WERI-Rb-1 (cell line): Measurements from ENCODE around the gene KLC3.
A peak's percentile ranks its signal among the peaks of the same experiment; 100 is the strongest.

Experiments used
- DNase-seq: peaks from one replicate; pipeline ENCODE4 v3.0.0-alpha.2; 2020
- H3K27ac ChIP-seq: fragments of 250-450 bp; sonication (Bioruptor Pico); 2 replicates; pipeline ENCODE4 v1.5.1; 2020; ENCODE audit warnings: mild to moderate bottlenecking, moderate library complexity
- H3K27me3 ChIP-seq: fragments of 250-450 bp; sonication (Bioruptor Pico); 2 replicates; pipeline ENCODE4 v1.5.1; 2021; ENCODE audit warnings: mild to moderate bottlenecking, low read depth, moderate library complexity; ENCODE audit not compliant: insufficient read depth, severe bottlenecking
- H3K36me3 ChIP-seq: fragments of 250-450 bp; sonication (Bioruptor Pico); 2 replicates; pipeline ENCODE4 v1.5.1; 2020; ENCODE audit warnings: mild to moderate bottlenecking, moderate library complexity
- H3K4me3 ChIP-seq: 2 replicates; pipeline ENCODE4 v1.5.1; 2011; ENCODE audit warnings: low read depth, mild to moderate bottlenecking, control low read depth, low read length
- H3K9me3 ChIP-seq: fragments of 250-450 bp; sonication (Bioruptor Pico); 2 replicates; pipeline ENCODE4 v1.5.1; 2021; ENCODE audit warnings: mild to moderate bottlenecking, moderate library complexity; ENCODE audit not compliant: severe bottlenecking
- TF ChIP-seq, protein P1 (sequence below): IDR thresholded peaks from 2 replicates; pipeline ENCODE4 v1.5.1; 2011; ENCODE audit warnings: low read depth, mild to moderate bottlenecking, control low read depth, inconsistent platforms, low read length

KLC3 gene

DNA sequence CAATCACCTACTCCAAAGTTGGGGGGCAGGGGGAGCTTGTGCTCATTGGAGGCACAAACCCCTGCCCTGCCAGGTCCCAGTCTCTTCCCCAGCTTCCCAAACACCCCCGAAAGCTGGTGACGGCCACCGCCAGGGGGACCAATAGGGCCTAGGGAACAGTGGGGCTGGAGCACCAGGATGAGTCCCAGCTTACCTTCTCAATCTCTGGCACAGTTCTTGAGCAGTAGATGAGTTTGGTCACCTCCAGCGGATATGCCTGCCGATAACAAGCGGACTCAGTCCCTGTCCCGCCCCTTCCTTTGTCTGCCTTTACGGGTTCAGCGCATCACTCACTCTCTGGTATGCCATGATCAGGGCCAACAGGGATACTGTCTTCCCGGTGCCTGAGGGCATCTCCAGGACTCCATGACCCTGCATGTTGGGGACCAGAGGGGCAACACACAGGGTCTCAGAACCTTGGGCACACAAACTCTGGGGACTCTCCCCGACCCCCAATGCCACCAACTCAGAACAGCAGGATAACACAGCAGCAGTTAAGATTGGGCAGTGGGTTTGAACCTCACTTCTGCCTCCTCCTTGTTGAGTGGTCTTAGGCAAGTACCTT is 28.3 kb downstream of the KLC3 start:
- Histone ChIP-seq H3K4me3 (no peak overlapping the region), H3K9me3 (no peaks in the 10 kb centered on the region), H3K36me3 (peaks cover 24% of the 10 kb centered on the region), H3K27ac (no peak overlapping the region), H3K27me3 (no peaks in the 10 kb centered on the region)
- no peak for DNase-seq
- TF ChIP-seq, protein P1, sequence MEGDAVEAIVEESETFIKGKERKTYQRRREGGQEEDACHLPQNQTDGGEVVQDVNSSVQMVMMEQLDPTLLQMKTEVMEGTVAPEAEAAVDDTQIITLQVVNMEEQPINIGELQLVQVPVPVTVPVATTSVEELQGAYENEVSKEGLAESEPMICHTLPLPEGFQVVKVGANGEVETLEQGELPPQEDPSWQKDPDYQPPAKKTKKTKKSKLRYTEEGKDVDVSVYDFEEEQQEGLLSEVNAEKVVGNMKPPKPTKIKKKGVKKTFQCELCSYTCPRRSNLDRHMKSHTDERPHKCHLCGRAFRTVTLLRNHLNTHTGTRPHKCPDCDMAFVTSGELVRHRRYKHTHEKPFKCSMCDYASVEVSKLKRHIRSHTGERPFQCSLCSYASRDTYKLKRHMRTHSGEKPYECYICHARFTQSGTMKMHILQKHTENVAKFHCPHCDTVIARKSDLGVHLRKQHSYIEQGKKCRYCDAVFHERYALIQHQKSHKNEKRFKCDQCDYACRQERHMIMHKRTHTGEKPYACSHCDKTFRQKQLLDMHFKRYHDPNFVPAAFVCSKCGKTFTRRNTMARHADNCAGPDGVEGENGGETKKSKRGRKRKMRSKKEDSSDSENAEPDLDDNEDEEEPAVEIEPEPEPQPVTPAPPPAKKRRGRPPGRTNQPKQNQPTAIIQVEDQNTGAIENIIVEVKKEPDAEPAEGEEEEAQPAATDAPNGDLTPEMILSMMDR: no peak

DNA sequence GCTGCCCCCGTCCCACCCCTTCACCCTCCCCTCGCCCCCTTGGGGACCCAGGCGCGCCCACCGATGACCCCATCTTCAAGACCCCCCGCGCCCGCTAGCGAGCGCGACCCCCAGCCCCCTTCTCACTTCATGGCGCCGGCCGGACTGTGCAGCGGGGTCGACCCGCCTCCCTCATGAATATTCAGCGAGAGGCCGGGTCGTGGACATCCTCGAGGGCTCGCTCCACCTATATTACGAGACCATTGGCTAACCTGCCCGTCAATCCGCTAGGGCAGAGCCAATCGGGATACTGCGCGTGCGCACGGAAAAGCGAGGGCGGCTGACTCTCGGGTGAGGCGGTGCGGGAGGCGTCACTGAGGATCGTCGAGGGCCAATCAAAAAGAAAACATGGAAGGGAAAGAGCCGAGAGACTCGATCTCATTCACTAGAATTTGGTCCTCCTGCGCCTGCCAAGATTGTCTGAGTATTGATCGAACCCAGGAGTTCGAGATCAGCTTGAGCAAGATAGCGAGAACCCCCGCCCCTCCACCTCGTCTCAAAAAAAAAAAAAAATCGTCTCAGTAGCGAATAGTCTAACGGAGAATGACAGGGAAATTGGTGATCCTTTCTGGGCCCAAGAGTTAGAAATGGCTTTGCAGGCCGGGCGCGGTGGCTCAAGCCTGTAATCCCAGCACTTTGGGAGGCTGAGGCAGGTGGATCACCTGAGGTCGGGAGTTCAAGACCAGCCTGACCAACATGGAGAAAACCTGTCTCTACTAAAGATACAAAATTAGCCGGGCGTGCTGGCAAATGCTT is 30.1 kb downstream of the KLC3 start, which contains the start of gene ERCC2:
TSS of gene ERCC2 (minus strand) at position 164 of the 795 bp plus-strand sequence. CDS start at position 131, 33 bp downstream.
- peak within 1 kb of the TSS; percentile 81 for H3K4me3 ChIP-seq
- H3K9me3 ChIP-seq: no peaks in the 10 kb centered on the region
- peak; percentile 99 for DNase-seq
- peaks cover 18% of the 10 kb centered on the region for H3K36me3 ChIP-seq
- peak within 1 kb of the TSS; percentile 62 for H3K27ac ChIP-seq
- TF ChIP-seq, protein P1: no peak
- no peaks in the 10 kb centered on the region for H3K27me3 ChIP-seq

DNA sequence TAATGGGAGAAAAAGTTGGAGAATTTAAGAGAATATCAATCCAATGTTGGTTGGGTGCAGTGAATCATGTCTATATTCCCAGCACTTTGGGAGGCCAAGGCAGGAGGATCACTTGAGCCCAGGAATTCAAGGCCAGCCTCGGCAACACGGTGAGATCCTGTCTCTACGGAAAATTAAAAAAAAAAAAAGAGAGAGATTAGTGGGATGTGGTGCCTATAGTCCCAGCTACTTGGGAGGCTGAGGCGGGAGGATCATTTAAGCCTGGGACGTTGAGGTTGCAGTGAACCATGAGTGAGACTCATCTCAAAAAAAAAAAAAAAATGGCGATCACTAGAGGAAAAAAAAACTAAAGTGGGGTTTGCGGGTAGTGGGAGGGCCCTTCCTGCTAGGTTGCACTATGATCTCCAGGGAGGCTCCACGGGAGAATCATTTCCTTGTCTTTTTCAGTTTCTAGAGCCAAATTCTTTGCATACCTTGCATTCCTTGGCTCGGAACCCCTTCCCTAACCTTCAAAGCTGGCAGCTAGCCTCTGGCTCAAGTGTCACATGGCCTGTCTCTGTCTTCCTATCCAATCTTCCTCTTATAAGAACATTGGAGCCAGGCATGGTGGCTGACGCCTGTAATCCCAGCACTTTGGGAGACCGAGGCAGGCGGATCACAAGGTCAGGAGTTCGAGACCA is 35.6 kb downstream of the KLC3 start:
- no peak overlapping the region for H3K4me3 ChIP-seq
- no peak for DNase-seq
- H3K27ac ChIP-seq: no peak overlapping the region
- no peaks in the 10 kb centered on the region for H3K27me3 ChIP-seq
- TF ChIP-seq, protein P1: no peak
- no peaks in the 10 kb centered on the region for H3K9me3 ChIP-seq
- no peaks in the 10 kb centered on the region for H3K36me3 ChIP-seq

DNA sequence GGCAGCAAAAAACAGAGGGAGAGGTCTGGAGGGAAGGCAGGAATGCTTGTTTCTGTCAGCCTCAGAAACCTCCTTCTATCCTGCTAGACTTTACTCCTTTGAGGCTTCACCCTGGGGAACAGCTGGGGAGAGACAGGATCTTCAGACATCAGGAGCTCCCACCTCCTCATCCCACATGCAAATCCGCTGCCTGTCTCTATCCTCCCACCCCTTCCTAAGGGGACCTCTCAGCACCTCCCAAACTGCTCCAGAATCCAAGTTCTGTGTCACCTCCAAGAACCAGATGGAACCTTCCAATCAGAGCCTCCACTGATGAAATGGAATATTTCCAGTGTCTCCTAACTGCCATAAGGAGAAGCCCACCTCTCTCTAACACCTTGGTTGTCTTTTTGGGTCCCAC is 39.6 kb downstream of the KLC3 start:
- H3K4me3 ChIP-seq: no peak overlapping the region
- H3K36me3 ChIP-seq: no peaks in the 10 kb centered on the region
- H3K27me3 ChIP-seq: no peaks in the 10 kb centered on the region
- TF ChIP-seq, protein P1: no peak
- no peak for DNase-seq
- H3K27ac ChIP-seq: no peak overlapping the region
- no peaks in the 10 kb centered on the region for H3K9me3 ChIP-seq

DNA sequence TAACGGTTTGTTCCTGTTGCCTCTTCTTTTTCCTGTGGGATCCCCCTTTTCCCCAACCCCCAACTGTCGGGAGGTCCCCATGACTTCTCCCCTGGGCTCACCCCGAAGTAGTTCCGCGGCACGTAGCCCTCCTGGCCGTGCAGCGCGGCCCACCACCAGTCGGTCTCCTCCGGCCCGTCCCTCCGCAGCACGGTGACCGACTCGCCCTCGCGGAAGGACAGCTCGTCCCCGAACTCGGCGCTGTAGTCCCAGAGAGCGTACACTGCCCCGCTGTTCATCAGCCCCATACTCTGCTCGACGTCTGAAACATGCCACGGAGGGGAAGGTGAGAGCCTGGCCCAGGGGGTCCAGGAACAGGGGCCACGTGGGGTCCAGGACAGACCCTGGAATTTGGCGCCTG is 41.9 kb downstream of the KLC3 start:
- no peak overlapping the region for H3K27ac ChIP-seq
- no peaks in the 10 kb centered on the region for H3K27me3 ChIP-seq
- no peaks in the 10 kb centered on the region for H3K9me3 ChIP-seq
- TF ChIP-seq, protein P1: no peak
- DNase-seq: no peak
- H3K4me3 ChIP-seq: no peak overlapping the region
- no peaks in the 10 kb centered on the region for H3K36me3 ChIP-seq
